ENCODE results near the gene PTPRK. TPM values are rescaled to one million over a fixed set of nuclear protein-coding genes. Genes with fewer than 3 reads are reported as not detected.

PTPRK gene
- total and polyA plus RNA-seq, 2 of the 13 experiments (the other 11 are each of a cell fraction or from before 2014, with no cell fraction given), result 43.6 to 98.3 TPM

GRCh38 chr6:128505603-128506002 is 14.8 kb downstream of the PTPRK start (continued):
- TF ChIP-seq ZFP41 (CRISPR knock-in tag; IDR thresholded peaks at IDR 0.05; ENCODE audit: borderline replicate concordance), result no peak
- no peak for TF ChIP-seq HMGA1 (CRISPR knock-in tag; conservative IDR thresholded peaks at IDR 0.05)
- TF ChIP-seq NFE2L1 (CRISPR knock-in tag; IDR thresholded peaks at IDR 0.05; ENCODE audit: borderline replicate concordance), result no peak
- TF ChIP-seq ZFP62 (CRISPR knock-in tag; IDR thresholded peaks at IDR 0.05), result no peak
- no peak for TF ChIP-seq POLR2AphosphoS2 (IDR thresholded peaks at IDR 0.05; ENCODE audit: low read depth, low read length)
- no peak; the same call in 1 of the 2 replicates for TF ChIP-seq MXD4 (CRISPR knock-in tag; IDR thresholded peaks at IDR 0.05)
- TF ChIP-seq CBX2 (IDR thresholded peaks at IDR 0.05; ENCODE audit: low read depth, low read length), result no peak
- no peak for TF ChIP-seq CBX2 (CRISPR knock-in tag; IDR thresholded peaks at IDR 0.05; ENCODE audit: low read depth)
- no peak for TF ChIP-seq GLI4 (CRISPR knock-in tag; IDR thresholded peaks at IDR 0.05; ENCODE audit: borderline replicate concordance)
- no peak for TF ChIP-seq CCDC6 (CRISPR knock-in tag; IDR thresholded peaks at IDR 0.05)
- no peak for TF ChIP-seq TFAP4 (IDR thresholded peaks at IDR 0.05; ENCODE audit: borderline replicate concordance, low read depth)
- no peak for TF ChIP-seq ZNF260 (CRISPR knock-in tag; IDR thresholded peaks at IDR 0.05; ENCODE audit: borderline replicate concordance, low read depth)
- TF ChIP-seq RAD51 (IDR thresholded peaks at IDR 0.05; ENCODE audit: borderline replicate concordance), result no peak
- peak; percentile 82 for TF ChIP-seq MED1 (CRISPR knock-in tag; IDR thresholded peaks at IDR 0.05)
- TF ChIP-seq TP53 (CRISPR knock-in tag; conservative IDR thresholded peaks at IDR 0.05), result no peak
- TF ChIP-seq NFE2L2 (IDR thresholded peaks at IDR 0.05; ENCODE audit: low read length), result no peak
- TF ChIP-seq XBP1 (CRISPR knock-in tag; IDR thresholded peaks at IDR 0.05), result no peak
- no peak for TF ChIP-seq ADNP (CRISPR knock-in tag; IDR thresholded peaks at IDR 0.05)
- TF ChIP-seq RFXAP (CRISPR knock-in tag; IDR thresholded peaks at IDR 0.05; ENCODE audit: borderline replicate concordance), result peak; percentile 39; the same call in 1 of the 2 replicates
- TF ChIP-seq NFIB (CRISPR knock-in tag; IDR thresholded peaks at IDR 0.05; ENCODE audit: borderline replicate concordance), result no peak
- TF ChIP-seq STAT6 (CRISPR knock-in tag; IDR thresholded peaks at IDR 0.05; ENCODE audit: borderline replicate concordance), result no peak
- peak; percentile 65 for TF ChIP-seq POLR2AphosphoS5 (IDR thresholded peaks at IDR 0.05; ENCODE audit: low read depth, low read length)
- no peak for TF ChIP-seq GZF1 (CRISPR knock-in tag; IDR thresholded peaks at IDR 0.05)
- TF ChIP-seq REL (CRISPR knock-in tag; conservative IDR thresholded peaks at IDR 0.05), result no peak
- no peak for TF ChIP-seq ZKSCAN5 (CRISPR knock-in tag; IDR thresholded peaks at IDR 0.05)
- TF ChIP-seq ZNF746 (CRISPR knock-in tag; IDR thresholded peaks at IDR 0.05), result no peak
- no peak for TF ChIP-seq MED8 (CRISPR knock-in tag; IDR thresholded peaks at IDR 0.05; ENCODE audit: insufficient replicate concordance)
- TF ChIP-seq HNRNPL (IDR thresholded peaks at IDR 0.05; ENCODE audit: low read depth, low read length), result no peak
- TF ChIP-seq NFKB2 (CRISPR knock-in tag; IDR thresholded peaks at IDR 0.05; ENCODE audit: borderline replicate concordance), result no peak
- TF ChIP-seq ZBTB44 (CRISPR knock-in tag; IDR thresholded peaks at IDR 0.05), result no peak
- peak; percentile 83; the same call in 1 of the 2 replicates for TF ChIP-seq MIXL1 (CRISPR knock-in tag; IDR thresholded peaks at IDR 0.05)

All from HepG2 (cell line).